GM10847 (cell line): Measurements from ENCODE around the gene SULT2B1.

Experiments
- POLR2A ChIP-seq: IDR thresholded peaks from 2 replicates; pipeline ENCODE4 v1.6.1; 2011; ENCODE audit not compliant: insufficient read length; ENCODE audit errors: extremely low read depth

SULT2B1 gene

DNA sequence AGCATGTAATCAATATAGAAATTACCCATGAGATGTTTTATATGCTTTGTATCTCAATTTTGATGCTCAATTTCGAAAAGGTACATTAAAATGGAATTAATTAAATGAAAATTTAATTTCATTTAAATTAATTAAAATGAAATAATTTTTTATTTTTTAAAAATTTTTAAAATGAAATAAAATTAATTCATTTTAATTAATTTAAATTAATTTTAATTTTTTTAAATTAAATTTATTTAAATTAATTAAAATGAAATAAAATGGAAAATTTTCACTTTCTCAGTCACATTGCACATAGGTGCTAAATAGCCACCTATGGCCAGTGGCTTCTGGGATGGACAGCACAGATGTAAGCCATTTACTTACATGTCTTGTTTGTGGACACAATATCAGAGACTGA is 4.2 kb upstream of the SULT2B1 start:
- TF ChIP-seq POLR2A: no peak

DNA sequence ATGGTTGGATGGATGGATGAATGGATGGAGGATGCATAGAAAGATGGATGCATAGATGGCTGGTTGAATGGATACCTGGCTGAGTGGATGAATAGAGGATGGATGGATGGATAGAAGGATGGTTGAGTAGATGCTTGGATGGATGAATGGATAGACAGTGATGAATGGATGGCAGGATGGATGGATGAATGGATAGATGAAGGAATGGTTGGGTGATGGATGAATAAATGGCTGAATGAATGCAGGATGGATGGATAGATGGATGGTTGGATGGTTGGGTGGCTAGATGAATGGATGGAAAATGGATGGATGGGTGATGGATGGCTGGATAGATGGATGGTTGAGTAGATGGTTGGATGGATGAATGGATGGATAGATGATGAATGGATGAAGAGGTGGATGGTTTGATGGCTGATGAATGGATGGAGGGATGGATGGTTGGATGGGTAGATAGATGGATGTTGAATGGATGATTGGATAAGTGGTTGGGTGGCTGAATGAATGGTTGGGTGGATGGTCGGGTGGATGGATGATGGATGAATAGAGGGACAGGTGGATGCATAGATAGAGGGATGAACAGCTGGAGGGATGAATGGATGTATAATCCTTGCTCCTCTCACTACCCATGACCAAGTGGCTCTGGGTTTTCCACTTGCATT is 3.6 kb upstream of the SULT2B1 start:
- TF ChIP-seq POLR2A: no peak

DNA sequence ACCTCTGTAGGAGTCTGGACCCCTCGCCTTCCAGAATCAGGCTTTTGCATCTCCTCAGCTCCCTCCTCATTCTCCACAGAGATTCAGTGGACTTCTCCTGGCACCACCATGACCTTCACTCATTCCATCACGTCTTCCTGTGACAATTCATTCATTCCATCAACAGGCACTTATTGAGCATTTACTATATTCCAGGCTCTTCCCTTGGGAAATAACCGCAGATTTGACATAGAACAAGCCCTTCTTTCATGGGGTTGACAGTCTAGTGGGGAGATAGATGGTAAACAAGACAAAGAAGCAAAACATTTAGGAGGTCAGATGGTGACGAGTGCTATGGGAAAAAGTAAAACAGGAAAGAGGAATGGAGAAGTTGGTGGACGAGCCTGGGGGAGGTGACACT is 2.6 kb upstream of the SULT2B1 start:
- TF ChIP-seq POLR2A: no peak

DNA sequence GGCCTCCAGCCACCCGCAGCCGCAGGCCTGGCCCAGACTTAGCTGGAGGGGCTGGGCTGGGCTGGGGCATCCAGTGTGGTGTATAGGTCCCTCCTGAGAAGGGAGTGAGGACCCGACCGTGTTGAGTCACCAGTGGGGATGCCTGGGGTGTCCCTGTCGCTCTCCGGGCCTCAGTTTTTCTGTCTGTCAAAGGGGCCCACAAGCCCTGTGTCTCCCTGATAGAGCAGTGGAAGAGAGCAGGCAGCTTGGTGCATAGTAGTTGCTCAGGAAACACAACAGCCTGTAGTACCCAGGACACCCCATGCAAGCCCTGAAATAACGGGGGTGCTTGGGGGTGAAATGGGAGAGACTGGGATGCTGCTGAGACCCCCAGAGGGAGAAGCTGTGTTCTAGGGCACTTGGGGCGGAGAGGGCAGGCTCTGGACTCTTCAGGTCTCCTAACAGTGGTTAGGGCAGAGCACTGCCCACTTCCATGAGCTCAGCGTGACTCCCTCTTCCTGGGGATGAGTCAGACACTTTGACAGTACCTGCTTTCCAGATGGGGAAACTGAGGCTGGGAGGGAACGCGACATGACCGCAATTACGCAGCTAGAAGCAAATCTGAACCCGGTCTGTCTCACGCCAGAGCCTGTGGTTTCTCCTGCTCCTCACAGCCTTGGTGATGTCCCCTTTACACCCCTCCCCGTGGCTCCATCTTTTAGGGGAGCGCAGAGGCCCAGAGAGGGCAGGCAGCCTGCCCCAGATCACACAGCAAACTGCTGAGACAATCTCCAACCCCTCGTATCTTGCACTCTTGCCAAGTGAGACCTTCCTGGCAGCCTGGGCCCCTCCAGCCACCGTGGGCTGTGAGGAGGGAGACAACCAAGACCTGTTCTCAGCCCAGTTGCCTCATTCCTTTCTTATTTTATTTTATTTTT is 692 bp downstream of the SULT2B1 start:
- TF ChIP-seq POLR2A: no peak

DNA sequence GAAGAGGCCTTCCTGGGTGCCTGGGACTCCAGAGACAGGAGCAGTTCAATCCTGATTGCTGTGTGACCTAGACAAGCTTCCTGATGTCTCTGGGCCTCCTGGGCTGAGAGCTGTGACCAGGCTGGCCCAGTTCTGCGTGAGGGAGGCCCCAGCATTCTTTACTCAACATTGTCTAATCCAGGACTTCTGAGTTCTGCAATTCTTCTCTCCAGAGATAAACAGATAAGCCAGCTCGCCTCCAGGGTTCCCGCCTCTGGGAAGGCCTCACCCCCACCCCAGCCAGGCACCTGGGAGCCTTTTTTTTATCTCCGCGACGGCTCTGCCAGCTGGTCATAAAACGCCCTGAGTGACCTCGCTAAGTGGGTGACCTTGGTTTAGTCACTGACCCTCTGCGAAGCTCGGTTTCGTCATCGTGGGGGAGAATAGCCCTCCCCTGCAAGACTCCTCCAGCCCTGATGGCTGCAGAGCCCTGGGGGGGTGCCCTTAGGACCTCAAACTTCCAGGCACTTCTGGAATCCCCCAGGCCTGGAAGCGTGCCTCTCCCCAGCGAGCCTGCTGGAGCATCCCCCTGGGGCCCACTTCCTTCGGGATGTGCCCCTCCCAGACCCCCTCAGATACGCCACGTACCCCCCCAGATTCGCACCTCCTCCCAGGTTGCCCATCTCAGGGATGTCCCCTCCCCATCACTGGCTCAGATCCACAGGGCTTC is 1.9 kb downstream of the SULT2B1 start:
- TF ChIP-seq POLR2A: no peak

DNA sequence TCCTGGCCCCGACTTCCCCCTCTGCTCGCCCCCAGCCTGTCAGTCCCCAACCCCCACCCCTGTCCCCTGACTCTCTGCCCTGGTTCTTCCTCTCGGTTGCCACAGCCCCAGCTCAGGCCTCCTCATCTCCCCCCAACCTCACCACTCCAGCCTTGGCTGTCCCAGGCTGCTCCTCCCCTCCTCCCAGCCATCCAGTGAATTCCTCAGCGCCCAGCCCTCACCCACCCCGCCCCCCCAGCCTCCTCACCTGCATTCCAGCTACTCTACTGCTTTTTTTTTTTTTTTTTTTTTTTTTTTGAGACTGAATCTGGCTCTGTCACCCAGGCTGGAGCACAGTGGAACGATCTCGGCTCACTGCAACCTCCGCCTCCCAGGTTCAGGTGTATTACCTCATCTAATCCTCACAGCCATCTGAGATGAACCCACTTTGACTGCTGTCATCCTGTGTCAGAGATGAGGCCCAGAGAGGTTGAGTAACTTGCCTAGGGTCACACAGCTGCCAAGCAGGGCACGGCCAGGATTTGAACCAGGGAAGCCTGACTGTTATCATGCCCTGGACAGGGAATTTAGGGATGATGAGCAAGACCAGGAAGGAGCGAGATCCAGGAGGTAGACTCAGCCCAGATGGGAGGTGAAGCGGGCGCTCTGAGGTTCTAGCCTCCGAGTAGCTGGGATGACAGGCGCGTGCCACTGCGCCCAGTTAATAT is 2.6 kb downstream of the SULT2B1 start:
- TF ChIP-seq POLR2A: no peak

DNA sequence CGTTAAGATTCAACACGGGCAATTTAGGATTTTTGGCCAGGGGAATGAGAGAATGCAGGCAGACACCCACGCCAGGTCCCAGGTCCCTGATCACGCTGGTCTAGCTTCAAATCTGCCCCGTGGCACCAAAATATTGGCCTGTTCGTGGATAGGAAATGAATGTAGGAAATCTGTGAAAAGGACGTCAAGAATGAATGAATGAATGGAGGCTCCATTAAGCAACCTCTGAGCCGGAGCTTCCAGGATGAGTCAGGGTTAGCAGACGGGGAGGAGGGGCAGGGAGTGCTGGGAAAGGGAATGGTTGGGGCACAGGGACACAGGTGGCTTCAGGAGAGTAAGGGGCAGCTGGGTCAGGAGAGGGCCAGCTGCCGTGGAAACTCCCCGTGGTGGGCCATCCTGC is 4.2 kb downstream of the SULT2B1 start:
- no peak for TF ChIP-seq POLR2A

DNA sequence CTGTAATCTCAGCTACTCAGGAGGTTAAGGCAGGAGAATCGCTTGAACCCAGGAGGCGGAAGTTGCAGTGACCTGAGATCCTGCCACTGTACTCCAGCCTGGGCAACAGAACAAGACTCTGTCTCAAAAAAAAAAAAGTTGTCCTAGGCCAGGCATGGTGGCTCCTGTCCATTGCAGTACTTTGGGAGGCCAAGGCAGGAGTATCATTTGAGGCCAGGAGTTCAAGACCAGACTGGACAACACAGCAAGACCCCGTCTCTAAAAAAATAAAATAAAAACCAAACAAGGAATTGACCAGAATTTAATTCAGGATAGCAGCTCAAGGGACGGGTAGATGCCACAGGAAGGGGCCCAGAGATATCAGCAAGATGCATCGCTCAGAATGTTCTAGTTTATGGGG is 4.9 kb downstream of the SULT2B1 start:
- TF ChIP-seq POLR2A: no peak

DNA sequence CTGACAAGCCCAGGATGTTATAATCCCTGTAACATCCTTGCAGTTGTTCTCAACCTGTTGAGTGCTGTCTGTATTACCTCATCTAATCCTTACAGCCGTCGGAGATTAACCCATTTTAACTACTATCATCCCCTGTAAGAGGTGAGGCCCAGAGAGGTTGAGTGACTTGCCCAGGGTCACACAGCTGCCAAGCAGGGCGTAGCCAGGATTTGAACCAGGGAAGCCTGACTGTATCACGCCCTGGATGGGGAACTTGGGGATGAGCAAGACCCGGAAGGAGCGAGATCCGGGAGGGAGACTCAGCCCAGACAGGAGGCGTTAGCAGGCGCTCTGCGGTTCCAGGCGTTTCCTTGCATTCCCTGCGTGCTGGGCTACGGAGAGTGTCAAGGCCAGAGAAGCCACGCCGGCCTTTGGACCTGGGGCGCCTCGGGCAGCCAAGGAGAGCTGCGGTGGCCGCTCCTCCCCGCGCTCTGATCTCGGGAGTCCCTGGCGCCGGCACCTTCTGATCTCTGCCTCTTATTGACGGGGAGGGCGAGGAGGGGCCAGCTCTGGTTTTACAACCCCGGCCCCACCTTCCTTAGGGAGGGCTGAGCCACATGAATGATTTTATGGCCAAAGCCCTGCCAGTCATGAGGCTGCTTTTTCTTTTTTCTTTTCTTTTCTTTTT is 6.2 kb downstream of the SULT2B1 start:
- TF ChIP-seq POLR2A: no peak

DNA sequence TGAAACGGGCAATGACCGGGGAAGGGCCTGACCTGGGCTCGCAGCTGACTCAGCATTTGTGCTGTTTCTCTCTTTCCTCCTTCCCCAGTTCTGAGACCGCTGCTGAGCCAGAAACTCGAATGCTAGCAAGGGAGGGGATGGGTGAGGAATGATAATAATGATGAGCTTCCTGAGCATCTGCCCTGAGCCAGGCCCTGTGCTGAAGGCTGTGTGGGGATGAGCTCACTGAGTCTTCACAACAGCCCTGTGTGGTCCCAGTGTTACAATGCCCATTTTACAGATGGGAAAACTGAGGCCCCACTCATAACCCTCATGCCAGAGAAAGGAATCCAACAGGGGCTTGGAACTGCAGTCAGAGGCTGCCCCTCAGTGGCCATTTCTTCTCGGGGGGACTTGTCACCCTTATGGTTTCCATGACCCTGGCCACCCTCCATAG is 8.1 kb downstream of the SULT2B1 start:
- no peak for TF ChIP-seq POLR2A

DNA sequence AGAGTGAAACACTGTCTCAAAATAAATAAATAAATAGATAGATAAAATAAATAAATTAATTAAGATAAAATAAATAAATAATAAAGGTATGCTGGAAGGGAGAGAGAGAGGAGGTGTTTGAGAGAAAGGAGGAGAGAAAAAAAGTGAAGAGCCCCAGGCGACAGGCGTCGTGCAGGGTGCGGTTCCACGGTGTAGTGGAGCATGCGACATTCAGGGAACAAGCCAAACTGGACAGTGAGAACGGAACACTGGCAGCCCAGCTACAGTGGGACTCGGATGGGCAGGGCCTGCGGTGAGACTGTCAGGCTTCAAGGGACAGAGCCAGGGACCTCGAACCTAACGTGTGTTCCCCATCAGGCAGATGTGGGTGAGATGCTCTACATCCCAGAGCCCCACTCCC is 9.4 kb downstream of the SULT2B1 start:
- TF ChIP-seq POLR2A: no peak

DNA sequence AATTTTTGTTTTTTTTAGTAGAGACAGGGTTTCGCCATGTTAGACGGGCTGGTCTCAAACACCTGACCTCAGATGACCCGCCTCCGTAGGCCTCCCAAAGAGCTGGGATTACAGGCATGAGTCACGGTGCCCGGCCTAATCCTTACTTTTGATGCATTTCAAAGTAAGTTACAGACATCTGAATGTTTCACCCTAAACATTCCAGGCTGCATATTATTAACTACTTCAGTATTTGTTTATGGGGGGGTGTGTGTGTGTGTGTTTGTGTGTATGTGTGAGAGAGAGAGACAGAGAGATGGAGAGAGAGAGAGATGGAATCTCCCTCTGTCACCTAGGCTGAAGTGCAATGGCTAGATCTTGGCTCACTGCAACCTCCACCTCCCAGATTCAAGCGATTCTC is 13.1 kb downstream of the SULT2B1 start:
- TF ChIP-seq POLR2A: no peak

DNA sequence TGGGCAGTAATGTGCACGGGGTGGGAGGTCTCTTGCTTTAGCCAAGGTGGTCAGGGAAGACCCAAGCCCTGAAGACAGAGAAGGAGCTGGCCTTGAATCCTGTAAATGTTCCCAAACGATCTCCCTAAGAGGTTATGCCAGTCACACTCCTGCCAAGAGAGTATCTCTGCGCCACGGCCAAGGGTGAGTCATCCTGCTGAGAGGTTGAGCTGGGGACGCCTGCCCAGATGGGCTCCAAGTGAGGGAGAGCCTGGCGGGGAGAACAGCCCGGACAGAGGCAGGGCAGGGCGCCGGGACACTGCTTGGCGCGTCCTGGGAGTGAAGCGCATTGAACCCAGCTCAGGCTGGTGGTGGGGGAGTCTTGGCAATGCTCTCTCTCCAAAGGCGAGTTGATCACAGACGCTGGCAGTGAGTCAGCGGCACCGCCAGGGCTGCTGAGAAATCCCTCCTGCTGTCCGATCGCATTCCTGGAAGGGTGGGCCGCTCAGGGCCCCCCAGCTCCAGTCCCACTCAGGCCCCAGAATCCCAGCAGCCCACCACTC is 16.4 kb downstream of the SULT2B1 start:
- no peak for TF ChIP-seq POLR2A

DNA sequence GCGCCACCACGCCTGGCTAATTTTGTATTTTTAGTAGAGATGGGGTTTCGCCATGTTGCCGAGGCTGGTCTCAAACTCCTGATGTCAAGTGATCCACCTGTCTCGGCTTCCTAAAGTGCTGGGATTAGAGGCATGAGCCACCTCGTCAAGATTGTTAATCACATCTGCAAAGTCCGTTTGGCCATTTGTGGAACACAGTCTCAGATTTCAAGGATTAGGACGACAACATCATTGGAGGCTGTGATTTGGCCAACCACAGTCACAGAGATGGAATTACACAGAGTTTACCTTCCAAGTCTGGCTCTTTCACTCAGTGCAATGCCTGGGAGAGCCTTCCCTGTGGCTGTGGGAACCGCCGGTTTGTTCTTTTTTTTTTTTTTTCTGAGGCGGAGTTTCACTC is 17.8 kb downstream of the SULT2B1 start:
- no peak for TF ChIP-seq POLR2A
